Endodermal cell (in vitro differentiated cells): ENCODE data around the gene COQ5. TPM values are rescaled to one million over a fixed set of nuclear protein-coding genes. Genes with fewer than 3 reads are reported as not detected.

Experiments used
- DNase-seq: peaks from one replicate; pipeline ENCODE4 v3.0.0-alpha.2; 2017
- H3K27ac ChIP-seq: 2 replicates; pipeline ENCODE4 v1.5.1; 2013; ENCODE audit warnings: mild to moderate bottlenecking, low read depth, low read length, moderate library complexity
- H3K27me3 ChIP-seq: 2 replicates; pipeline ENCODE4 v1.6.1; 2013; ENCODE audit warnings: mild to moderate bottlenecking, low read length, moderate library complexity; ENCODE audit not compliant: insufficient read depth, control insufficient read depth, poor library complexity, severe bottlenecking
- H3K36me3 ChIP-seq: 2 replicates; pipeline ENCODE4 v1.7.0; 2013; ENCODE audit warnings: mild to moderate bottlenecking, low read length, moderate library complexity; ENCODE audit not compliant: control insufficient read depth, insufficient read depth
- H3K4me1 ChIP-seq: one replicate; pipeline ENCODE4 v1.7.0; 2013; ENCODE audit warnings: low read length; ENCODE audit not compliant: control insufficient read depth, insufficient read depth
- H3K4me3 ChIP-seq: 2 replicates; pipeline ENCODE4 v1.5.1; 2013; ENCODE audit warnings: mild to moderate bottlenecking, low read length, moderate library complexity
- H3K9ac ChIP-seq: 2 replicates; pipeline ENCODE4 v1.6.1; 2013; ENCODE audit warnings: mild to moderate bottlenecking, low read length, moderate library complexity; ENCODE audit not compliant: poor library complexity, severe bottlenecking; ENCODE audit errors: extremely low read depth
- H3K9me3 ChIP-seq: 2 replicates; pipeline ENCODE4 v1.6.1; 2013; ENCODE audit warnings: mild to moderate bottlenecking, low read length, moderate library complexity; ENCODE audit not compliant: control insufficient read depth
- H3K27ac Mint-ChIP-seq: 2 replicates; pipeline ENCODE4 v1.8.0; 2020; ENCODE audit warnings: mixed read lengths
- H3K27me3 Mint-ChIP-seq: 2 replicates; pipeline ENCODE4 v1.8.0; 2021; ENCODE audit warnings: mild to moderate bottlenecking, mixed read lengths; ENCODE audit not compliant: insufficient read depth
- H3K36me3 Mint-ChIP-seq: 2 replicates; pipeline ENCODE4 v1.8.0; 2020; ENCODE audit warnings: low read depth, mixed read lengths
- H3K4me1 Mint-ChIP-seq: 2 replicates; pipeline ENCODE4 v1.8.0; 2020; ENCODE audit warnings: mixed read lengths
- H3K4me3 Mint-ChIP-seq: 2 replicates; pipeline ENCODE4 v1.8.0; 2020; ENCODE audit warnings: mild to moderate bottlenecking, moderate library complexity, mixed read lengths
- H3K9me3 Mint-ChIP-seq: 2 replicates; pipeline ENCODE4 v1.8.0; 2020; ENCODE audit warnings: mild to moderate bottlenecking, mixed read lengths
- CTCF ChIP-seq: fragments of 200-600 bp; sonication (generic); conservative IDR thresholded peaks from 2 replicates; pipeline ENCODE4 v1.5.0; 2021; ENCODE audit warnings: antibody characterized with exemption, mild to moderate bottlenecking
- WGBS, 2 experiments: methylation state at CpG; one replicate each; pipeline versions ENCODE4 v1.1.5 to v1.1.7; 2013; ENCODE audit warnings: missing lambda C conversion rate in 2 of 2, mixed read lengths in 1 of 2; ENCODE audit not compliant: insufficient coverage in 1 of 2, insufficient read length in 1 of 2; 5-methylcytosine and 5-hydroxymethylcytosine counted together
- total RNA-seq, 2 donors: library from RNA; stranded (reverse); fragmentation: NEBNext Ultra II Directional in 1 of 2; extraction: Animal tissue kit (Norgen Biotek cat#: 25700) in 1 of 2; gene quantifications; 2 replicates in 1 of 2; 3 replicates in 1 of 2; pipeline ENCODE4 v1.2.1, GENCODE V29; 2021

Gene COQ5
- total RNA-seq, 2 donors from 2014 or later = 35.5 to 55.1 TPM

GRCh38 chr12:120544691-120545090, 15.7 kb upstream of the COQ5 start:
- no peaks in the 10 kb centered on the region for H3K27me3 ChIP-seq
- no peak overlapping the region for H3K27ac ChIP-seq
- Mint-ChIP-seq H3K9me3 (no peaks in the 10 kb centered on the region), H3K4me1 (peaks cover 6% of the 10 kb centered on the region), H3K4me3 (no peak overlapping the region), H3K27ac (no peak overlapping the region), H3K36me3 (peaks cover 31% of the 10 kb centered on the region), H3K27me3 (no peaks in the 10 kb centered on the region)
- no peak overlapping the region for H3K9ac ChIP-seq
- H3K36me3 ChIP-seq = peaks cover 71% of the 10 kb centered on the region
- no peak for TF ChIP-seq CTCF
- peaks cover 4% of the 10 kb centered on the region for H3K4me1 ChIP-seq
- DNase-seq = no peak
- WGBS, 2 experiments = 100% methylated on average over 2 of the region's 3 CpGs; no CpG with 5 or more reads in 1 of the 2 experiments
- no peaks in the 10 kb centered on the region for H3K9me3 ChIP-seq
- H3K4me3 ChIP-seq = no peak overlapping the region

- WGBS, 2 experiments = 93 to 98% methylated on average over 4 to 5 of the region's 5 CpGs
- no peak for DNase-seq
- H3K36me3 ChIP-seq = peaks cover 74% of the 10 kb centered on the region
- no peak overlapping the region for H3K4me3 ChIP-seq
- H3K4me1 ChIP-seq = peaks cover 10% of the 10 kb centered on the region
- Mint-ChIP-seq H3K27me3 (no peaks in the 10 kb centered on the region), H3K9me3 (no peaks in the 10 kb centered on the region), H3K36me3 (peaks cover 43% of the 10 kb centered on the region), H3K27ac (no peak overlapping the region), H3K4me3 (no peak overlapping the region), H3K4me1 (peaks cover 18% of the 10 kb centered on the region)
- H3K27ac ChIP-seq = no peak overlapping the region
- H3K9ac ChIP-seq = no peak overlapping the region
- no peak for TF ChIP-seq CTCF
- no peaks in the 10 kb centered on the region for H3K27me3 ChIP-seq
- H3K9me3 ChIP-seq = no peaks in the 10 kb centered on the region
These were observed 13.2 kb upstream of the COQ5 start for GRCh38 chr12:120542166-120542565.

DNA sequence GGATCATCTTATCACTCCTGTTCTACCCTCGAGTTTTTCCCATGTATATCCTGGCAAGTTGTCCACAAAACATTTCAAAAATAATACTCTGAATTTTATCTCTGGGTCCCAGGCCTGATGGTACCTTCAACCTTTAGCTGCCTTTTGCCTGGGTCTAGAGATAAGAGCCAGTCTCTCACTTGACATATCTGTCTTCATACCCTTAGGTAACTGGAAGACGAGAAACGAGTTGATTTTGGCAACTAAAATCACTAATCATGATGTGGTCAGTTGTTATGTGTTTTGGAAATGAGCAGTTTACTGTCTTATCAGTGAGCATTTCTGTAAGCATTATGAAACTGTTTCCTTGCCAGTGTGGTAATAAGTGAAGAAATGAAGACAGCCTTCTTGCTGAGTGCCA, 11.5 kb upstream of the COQ5 start:
- Mint-ChIP-seq H3K27me3 (no peaks in the 10 kb centered on the region), H3K9me3 (no peaks in the 10 kb centered on the region), H3K36me3 (peaks cover 54% of the 10 kb centered on the region), H3K27ac (no peak overlapping the region), H3K4me3 (no peak overlapping the region), H3K4me1 (peaks cover 24% of the 10 kb centered on the region)
- H3K9ac ChIP-seq = no peak overlapping the region
- peaks cover 72% of the 10 kb centered on the region for H3K36me3 ChIP-seq
- no peaks in the 10 kb centered on the region for H3K27me3 ChIP-seq
- peaks cover 10% of the 10 kb centered on the region for H3K4me1 ChIP-seq
- no peak for DNase-seq
- H3K4me3 ChIP-seq = no peak overlapping the region
- no peak for TF ChIP-seq CTCF
- H3K9me3 ChIP-seq = no peaks in the 10 kb centered on the region
- 93 to 96% methylated on average over 3 of the region's 3 CpGs for WGBS, 2 experiments
- H3K27ac ChIP-seq = no peak overlapping the region
